ENCODE results near the gene SYCP2L.
"Not testable (repeated sequence)": the region's sequence is repeated elsewhere in the genome, so short reads cannot be mapped to it uniquely, and the experiment has no call there.

Gene SYCP2L

DNA sequence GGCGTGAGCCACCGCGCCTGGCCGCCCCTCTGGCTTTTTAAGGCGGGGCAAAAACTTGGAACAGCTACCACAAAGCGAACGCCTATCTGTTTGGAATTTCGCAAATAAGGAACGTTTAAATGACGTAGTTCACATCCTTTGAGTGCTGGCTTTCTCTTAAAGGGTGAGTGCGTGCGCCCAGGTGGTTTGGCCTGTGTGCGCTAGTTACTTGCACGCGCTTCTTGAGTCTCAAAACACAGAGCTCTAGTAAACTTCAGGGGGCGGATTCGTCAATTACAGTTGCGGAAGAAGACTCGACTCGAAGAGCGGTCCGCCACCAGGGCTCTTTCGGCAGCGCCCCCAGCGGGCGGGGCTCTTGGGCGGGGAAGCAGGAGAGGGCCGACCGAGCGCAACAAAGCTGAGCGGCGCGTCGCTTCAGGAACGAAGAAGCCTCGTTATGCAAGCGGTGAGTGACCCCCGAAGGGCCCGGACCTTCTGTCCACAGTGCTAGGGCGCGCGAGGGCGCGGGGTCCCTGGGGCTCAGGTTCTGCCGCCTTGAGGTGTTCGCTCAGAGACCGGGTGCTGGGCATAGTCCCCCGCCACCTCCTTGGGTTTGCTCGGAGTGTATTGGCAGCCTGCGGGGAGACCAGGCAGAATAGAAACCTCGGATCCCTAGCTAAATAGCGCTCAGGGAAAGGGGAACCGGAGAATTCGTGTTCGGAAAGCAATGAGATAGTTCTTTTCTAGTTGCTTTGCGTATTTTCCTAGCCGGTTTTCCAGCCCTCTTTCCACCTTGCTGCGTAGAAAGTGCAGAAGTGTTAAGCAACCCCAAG is at the start of gene SYCP2L:
Gene SYCP2L, plus strand, starts transcription at position 362 of the 812 bp plus-strand sequence. Its CDS starts 75 bp downstream, at position 437.
- DNase-seq: no peak

DNA sequence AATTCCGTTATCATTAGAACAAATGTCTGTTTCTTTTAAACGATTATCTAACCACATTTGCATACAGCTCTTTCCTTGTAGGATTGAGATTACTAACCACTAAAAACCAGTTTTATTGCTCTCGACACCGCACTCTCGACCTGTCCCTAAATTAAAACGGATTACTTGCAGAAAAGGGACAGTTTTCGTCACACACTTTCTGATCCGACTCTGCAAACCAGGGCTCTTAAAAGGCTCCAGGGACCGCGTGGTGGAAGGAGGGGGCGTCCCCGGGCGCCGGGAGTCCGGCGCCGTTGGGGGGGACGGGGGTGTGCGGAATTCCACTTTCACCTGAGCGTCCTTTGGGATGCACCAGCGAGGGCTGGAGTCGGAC is 49.2 kb upstream of the SYCP2L start:
- no peak for DNase-seq

DNA sequence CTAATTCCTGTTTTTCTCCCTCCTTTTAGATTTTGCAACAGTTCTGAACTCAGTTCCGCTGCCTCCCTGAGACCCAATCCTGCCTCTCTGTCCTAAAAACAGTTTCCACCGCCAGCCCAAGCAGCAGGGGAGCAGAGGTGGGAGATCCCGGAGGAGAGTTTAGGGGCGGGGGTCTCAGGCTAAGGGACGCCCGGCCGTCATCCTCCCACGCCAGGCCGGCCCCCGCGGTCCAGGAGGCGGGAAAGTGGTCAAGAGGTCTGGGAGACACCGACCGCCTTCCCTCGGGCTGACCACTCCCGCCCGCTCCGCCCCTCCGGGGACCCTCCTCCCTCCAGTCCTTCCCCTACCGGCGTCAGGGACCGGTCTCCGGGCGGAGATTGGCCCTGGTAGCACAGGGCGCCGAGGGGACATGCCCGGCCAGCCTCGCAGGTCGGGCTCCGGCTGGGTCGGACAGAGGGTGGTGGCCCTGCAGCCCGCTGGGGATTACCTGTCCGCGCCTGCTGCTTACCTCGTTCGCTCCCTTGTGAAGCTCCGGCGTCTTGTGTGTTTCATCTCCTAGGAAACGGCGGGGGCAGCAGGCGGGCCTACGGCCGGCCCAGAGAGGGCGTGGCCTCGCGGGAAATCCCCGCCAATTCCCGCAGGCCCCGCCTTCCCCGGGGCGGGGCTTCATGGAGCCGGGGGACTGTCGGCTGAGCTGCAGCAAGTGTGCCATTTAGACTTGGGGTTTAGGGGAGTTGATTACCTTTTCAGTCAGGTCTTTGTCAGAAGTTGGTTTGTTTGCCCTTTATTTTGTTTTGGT is 48.7 kb upstream of the SYCP2L start, which contains the start of gene MAK:
Gene MAK, minus strand, starts transcription at position 545 of the 799 bp plus-strand sequence. CDS start 7,891 bp downstream, outside the sequence.
- DNase-seq: peak; percentile 15

DNA sequence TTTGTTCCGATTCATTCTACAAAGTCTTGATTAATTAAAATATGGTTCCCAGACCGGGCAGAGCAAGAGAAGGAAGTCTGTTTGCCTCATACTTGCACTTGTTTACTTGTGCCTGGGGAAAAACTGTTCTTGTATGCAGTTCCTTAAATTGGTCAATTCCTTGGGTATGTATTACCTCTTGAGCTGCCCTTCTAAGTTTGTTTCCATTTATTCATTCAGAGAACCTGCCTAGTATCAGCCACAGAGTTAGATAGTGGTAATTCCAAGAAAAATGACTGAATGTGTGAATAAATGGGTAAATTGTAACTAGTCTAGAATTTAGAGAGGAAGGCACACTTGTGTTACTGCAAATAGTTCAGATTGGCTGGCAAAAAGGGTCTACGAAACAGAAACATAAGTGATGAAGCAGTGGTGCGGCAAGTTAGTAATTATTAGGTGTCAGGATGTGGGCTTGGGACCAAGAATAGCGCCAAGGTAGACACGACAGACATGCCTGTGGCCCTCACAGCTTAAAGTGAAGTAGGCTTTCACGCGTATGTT is 48.0 kb upstream of the SYCP2L start:
- no peak for DNase-seq

DNA sequence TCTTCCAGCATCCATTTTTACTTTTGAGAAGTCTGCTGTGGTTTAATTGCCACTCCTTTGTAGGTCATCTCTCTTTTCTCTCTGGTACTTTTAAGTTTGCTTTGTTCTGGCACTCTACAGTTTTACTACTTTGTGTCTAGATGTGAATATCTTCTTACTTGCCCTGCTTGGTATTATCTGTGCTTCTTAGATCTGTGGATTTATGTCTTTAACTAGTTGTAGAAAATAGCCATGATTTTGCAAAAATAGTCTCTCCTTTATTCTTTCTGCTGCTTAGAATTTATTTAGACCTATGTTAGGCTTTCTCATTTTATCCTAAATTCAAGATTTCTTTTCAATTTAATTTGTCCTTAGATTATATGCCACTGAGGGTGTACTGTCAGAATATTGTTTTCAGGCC is 43.3 kb upstream of the SYCP2L start:
- DNase-seq: no peak

DNA sequence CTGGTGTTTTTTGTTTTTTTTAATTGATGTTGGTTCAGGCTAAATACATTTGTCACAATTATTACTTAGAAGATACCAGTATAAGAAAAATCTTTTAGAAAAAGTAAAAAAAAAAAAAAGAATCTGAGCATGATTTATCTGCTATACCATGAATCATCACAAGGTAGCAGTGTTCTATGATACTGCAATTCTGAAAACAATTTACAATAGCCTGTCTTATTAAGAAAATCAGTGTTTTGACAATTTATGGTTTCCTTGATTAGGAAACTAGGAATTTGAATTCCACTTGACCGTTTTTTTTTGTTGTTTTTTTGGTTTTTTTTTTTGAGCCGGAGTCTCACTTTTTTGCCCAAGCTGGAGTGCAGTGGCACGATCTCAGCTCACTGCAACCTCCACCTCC is 39.2 kb upstream of the SYCP2L start:
- DNase-seq: peak; percentile 2

DNA sequence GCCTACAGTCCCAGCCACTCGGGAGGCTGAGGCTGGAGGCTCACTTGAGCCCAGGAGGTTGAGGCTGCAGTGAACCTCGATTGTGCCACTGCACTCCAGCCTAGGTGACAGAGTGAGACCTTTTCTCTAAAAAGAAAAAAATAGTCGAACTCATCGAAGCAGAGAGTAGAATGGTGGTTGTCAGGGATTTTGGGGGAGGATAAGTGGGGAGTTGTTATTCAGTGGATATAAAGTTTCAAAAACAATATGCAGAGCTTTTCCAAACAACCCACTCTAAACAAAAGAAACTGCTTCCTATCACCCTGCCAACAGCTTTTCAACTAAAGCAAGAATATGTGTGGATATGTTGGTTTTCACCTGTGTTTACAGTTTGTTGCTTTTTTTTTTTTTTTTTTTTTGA is 37.0 kb upstream of the SYCP2L start:
- no peak for DNase-seq

DNA sequence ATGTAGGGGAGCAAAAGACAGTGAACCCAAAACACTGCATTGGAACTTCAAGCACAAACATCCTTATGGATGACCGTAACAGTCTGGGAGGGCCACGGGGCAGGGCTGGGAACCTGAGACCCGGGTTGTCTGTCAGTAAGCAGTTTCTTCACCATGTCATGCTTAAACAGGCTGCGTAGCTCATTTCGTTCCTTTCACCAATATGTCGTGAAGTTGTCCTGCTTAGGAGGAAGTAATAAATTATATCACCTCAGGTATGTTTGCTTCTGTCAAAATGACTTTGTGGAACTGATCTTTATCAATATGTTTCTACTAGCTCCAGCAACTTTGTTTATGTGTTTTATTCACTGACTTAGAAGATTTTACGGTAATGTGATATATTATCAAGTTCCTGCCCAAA is 36.1 kb upstream of the SYCP2L start:
- no peak for DNase-seq

DNA sequence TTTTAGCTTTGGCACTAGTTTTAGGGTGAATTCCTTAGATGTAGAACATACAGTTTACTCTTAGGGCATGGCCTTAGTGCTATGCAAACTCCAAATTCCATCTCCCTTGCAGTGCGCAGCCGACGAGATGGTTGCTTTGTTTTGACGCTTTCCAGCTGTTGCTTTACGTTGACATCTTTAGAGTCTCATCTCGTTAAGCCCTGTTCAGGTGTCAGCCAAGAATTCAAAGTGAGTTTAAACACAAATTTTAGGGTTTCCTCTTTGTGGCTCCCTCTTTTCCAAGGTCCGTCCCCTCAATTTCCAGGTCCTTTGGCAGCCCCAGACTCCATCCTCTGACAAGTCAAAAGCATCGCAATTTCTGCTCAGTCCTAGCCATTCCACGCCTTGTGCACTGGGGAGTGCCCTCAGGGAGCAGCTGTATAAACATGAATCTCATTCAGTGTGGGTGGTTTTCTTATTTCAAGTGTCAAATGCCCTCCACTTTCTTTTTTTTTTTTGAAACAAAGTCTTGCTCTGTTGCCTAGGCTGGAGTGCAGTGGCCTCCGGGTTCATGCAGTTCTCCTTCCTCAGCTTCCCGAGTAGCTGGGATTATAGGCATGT is 34.4 kb upstream of the SYCP2L start:
- DNase-seq: no peak

DNA sequence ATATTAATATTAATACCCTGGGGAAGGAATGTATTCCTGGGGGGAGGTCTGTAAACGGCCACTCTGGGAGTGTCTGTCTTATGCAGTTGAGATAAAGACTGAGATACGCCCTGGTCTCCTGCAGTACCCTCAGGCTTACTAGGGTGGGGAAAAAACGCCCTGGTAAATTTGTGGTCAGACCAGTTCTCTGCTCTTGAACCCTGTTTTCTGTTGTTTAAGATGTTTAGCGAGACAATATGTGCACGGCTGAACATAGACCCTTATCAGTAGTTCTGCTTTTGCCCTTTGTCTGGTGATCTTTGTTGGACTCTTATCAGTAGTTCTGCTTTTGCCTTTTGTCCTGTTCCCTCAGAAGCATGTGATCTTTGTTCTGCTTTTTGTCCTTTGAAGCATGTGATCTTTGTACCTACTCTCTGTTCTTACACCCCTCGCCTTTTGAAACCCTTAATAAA is 33.0 kb upstream of the SYCP2L start:
- DNase-seq: not testable (repeated sequence)

DNA sequence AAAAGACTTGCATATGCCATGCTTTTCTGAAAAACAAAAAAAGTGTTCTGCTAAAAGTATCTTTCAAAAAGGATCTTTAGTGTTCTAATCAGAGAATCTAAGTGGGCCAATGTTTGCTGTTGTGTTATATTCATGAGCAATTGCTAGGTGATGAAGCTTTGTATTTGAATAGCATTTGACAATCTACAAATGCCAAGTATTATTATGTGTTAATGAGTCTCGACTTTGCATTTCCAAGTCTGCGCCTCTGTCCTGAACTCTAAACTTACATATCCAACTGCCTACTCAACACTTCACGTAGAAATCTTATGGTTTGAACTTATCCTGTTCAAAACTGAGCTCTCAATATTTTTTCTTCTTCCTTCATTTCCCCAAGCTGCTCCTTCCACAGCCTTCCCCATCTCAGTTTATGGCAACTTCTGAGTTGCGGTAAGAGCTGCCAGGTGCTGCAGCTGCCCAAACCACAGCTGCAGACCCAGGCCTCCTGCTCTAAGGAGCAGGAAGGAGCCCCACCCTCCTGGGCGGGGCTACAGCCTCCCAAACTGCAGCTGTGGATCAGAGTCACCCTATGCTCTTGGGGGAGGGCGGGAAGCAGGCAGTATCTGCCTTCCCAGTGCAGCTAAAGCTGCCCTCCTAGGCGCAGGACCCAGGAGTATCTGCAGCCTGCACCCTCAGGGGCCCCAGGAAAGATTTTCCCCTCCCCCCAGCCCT is 31.8 kb upstream of the SYCP2L start:
- no peak for DNase-seq

DNA sequence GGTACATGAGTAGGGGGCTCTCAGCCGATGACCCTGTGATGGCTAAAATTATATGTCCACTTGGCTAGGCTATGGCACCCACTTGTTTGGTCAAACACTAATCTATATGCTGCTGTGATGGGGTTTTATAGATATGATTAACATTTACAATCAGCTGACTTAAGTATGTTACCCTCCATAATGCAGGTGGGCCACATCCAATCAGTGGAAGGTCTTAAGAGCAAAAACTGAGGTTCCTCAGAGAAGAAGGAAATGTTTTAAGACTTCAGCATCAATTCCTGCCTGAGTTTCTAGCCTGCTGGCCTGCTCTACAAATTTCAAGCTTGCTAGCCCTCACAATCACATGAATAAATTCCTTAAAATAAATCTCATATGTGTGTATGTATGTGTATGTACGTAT is 29.6 kb upstream of the SYCP2L start:
- no peak for DNase-seq

DNA sequence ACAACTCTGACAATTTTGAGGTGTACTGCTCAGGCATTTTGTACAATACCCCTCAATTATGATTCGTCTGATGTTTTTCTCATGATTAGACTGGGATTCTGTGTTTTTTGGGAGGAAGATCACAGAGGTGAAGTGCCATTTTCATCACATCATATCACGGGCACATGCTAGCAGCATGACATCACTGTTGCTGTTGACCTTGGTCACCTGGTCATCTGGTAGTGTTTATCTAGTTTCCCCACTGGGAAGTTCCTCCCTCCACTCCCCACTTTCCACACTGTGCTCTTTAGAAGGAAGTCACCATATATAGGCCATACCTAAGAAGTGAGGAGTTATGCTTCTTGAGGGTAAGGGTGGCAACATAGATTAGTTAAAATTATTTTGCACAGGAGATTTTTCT is 25.8 kb upstream of the SYCP2L start:
- DNase-seq: no peak

DNA sequence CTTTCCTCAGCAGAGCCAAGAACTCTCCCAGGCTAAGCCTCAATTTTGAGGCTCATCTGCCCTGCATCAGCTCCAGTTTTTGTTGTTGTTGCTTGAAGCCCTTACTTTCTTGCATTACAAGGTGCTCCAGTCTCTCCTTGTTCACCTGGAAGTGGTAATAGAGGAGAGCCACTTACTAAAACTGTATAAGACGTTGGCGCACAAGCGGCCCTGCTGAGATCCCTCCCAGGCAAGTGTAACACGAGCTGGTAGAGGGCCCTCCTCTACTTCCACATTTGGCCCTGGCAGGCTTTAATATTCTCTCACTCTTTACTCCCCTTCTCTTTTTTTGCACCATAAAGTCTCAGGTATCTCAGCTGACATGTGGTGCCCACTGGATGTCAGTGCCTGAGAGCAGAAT is 24.5 kb upstream of the SYCP2L start:
- DNase-seq: no peak

DNA sequence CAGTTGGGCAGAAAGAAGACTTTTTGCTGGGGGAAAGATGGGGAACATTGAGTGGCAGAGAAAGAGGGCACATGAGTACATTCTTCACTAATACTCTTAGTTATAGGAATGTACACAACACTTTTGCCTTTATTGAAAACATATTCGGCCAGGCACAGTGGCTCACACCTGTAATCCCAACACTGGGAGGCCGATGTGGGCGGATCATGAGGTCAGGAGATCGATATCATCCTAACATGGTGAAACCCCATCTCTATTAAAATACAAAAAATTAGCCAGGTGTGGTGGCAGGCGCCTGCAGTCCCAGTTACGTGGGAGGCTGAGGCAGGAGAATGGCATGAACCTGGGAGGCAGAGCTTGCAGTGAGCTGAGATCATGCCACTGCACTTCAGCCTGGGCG is 23.8 kb upstream of the SYCP2L start:
- DNase-seq: not testable (repeated sequence)

DNA sequence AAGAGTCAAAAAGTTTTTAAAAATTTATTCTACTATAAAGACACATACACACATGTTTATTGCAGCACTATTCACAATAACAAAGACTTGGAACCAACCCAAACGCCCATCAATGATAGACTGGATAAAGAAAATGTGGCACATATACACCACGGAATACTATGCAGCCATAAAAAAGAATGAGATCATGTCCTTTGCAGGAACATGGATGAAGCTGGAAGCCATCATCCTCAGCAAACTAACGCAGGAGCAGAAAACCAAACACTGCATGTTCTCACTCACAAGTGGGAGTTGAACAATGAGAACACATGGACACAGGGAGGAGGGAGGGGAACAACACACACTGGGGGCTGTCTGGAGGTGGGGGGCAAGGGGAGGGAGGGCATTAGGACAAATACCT is 20.1 kb upstream of the SYCP2L start:
- not testable (repeated sequence) for DNase-seq

DNA sequence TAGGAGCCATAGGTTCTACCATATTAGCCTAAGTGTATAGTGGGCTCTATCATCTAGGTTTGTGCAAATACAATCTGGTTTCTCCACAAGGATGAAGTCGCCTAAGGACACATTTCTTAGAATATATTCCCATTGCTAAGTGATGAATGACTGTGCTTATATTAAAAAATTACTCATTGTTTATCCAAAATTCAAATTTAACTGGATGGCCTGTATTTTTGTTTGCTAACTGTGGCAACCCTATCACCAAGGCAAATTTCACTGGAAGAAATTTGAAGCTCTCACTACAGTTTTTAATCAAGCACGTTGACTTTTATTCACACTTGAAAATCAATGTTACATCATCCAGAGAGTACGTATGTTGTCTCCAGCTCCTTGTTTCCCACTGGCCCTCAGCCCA is 18.9 kb upstream of the SYCP2L start:
- DNase-seq: no peak

DNA sequence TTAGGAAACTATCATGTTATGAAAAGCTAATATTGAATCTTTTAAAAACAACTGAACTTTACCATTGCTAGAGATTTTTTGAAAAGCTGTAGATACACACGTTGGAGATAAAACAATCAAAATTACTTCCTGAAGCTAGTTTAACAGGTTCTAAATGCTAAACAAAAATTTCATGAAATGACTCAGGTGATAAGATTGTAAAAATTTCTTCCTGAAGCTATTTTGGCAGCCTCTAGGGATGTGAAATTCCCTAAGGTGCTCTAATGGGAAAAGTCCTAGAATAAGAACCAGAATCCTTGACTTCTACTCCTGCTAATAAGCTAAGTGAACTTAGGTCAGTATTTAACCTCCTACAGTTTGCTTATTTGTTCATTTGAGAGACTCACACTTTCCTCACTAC is 13.5 kb upstream of the SYCP2L start:
- no peak for DNase-seq

DNA sequence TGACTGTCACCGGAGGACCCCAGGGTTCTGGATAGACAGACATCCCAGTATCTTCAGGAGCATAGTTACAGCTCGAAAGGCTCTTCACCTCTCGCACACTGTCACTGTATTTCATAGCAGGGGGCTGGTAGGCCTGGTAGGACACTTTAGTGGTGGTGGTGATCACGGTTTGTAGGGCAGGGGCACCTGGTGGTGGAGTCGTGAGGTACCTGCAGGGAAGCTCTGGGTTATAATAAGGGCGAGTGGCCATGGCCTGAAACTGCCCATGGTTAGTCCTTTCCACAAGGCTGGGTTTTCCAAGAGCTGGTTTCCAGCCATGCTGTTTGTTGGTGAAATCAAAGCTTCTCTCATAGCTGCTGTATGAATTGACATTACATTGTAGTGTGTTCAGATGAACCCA is 12.6 kb upstream of the SYCP2L start:
- no peak for DNase-seq

DNA sequence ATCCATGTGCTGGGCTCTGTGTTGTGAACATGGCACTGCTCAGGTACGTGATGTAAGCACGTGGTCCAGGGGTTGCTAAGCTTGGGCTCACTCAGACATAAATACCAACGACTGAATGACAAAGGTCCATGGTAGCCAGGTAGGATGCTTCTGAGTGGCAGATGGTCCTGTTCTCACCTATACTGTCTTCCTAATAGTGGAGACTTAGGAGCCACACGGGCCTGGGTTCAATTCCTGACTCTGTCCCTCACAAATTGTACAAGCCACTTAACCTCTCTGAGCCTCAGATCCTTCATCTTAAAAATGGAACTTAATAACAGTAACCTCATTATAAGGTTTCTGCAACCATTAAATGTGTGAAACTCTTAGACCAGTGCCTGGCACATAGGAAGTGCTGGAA is 11.8 kb upstream of the SYCP2L start:
- no peak for DNase-seq

DNA sequence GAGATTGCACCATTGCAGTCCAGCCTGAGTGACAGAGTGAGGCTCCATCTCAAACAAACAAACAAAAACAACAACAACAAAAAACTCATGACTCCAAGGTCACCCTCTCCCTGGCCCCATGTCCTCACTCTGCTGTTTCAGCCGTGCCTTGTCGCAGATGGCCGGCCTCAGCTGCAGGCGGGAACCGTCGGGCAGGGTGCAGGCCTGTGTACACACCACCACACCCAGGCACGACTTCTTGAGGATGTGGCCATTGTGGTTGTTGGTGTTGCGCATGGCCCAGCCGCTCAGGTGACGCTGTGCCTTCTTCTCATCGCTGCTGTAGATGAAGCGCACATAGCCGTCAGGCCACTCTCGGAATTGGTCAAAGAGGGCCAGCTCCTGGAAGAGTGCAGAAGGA is 9.8 kb upstream of the SYCP2L start:
- DNase-seq: no peak

DNA sequence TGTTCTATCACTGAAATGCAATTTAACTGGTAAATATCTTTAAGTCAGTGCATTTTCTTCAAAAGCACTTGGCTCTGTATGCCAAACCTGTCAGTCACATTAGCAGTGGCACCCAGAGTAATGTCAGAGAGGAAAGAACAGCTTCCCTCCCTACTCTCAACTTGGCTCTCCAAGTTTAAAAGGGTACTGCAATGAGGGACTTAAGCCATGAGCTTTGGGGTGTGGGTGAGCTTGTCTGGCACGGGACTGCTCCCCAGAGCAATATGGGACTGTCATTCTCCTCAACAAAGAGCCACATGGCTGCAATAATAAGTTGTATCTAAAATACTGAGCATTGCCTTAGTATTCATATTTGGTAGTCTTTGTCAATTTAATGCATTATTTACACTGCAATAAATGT is 9.0 kb upstream of the SYCP2L start:
- DNase-seq: no peak

DNA sequence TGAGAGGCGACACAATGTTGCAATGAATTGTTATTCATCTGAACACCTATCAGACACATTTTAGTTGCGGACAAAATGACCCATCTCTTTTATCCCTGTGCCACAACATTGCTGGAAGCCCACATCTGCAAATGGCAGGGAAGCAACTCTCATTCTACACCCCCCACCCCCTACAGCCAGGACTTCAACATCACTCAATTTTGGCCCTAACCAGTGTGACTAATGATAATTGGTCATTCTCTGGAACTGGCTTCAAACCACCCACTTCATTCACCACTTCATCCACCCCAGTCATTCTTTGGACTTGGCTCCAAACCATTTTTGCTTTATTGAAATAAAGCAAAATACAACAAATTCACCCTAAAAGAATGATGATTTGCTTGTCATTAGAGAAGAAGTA is 6.5 kb upstream of the SYCP2L start:
- no peak for DNase-seq
